HuH-7 (cell line): Measurements from ENCODE around the gene AKNAD1.

Source experiments
- DNase-seq: peaks from one replicate; pipeline ENCODE4 v3.0.0; 2011; ENCODE audit warnings: low spot score

The AKNAD1 gene

GRCh38 chr1:108830119-108831008 is 26.5 kb downstream of the AKNAD1 start:
- no peak for DNase-seq

GRCh38 chr1:108829498-108829916 is 27.4 kb downstream of the AKNAD1 start:
- DNase-seq, result no peak

GRCh38 chr1:108828074-108828961 is 28.6 kb downstream of the AKNAD1 start:
- peak; percentile 62 for DNase-seq

- no peak for DNase-seq
Measured at GRCh38 chr1:108826081-108826635, 30.7 kb downstream of the AKNAD1 start.

GRCh38 chr1:108824051-108824450 is 32.8 kb downstream of the AKNAD1 start:
- DNase-seq, result no peak

GRCh38 chr1:108823632-108824031 is 33.3 kb downstream of the AKNAD1 start:
- no peak for DNase-seq

GRCh38 chr1:108819878-108820277 is 37.0 kb downstream of the AKNAD1 start:
- DNase-seq, result no peak

GRCh38 chr1:108817811-108818210 is 39.1 kb downstream of the AKNAD1 start:
- DNase-seq, result no peak

- no peak for DNase-seq
Measured at GRCh38 chr1:108817016-108817415, 39.9 kb downstream of the AKNAD1 start.

GRCh38 chr1:108816049-108816893 is 40.6 kb downstream of the AKNAD1 start:
- no peak for DNase-seq

GRCh38 chr1:108815566-108815965 is 41.3 kb downstream of the AKNAD1 start:
- DNase-seq, result no peak

- no peak for DNase-seq
Measured at GRCh38 chr1:108814343-108815125, 42.4 kb downstream of the AKNAD1 start.

- no peak for DNase-seq
Measured at GRCh38 chr1:108813326-108813725, 43.6 kb downstream of the AKNAD1 start.

GRCh38 chr1:108811611-108812010 is 45.3 kb downstream of the AKNAD1 start:
- DNase-seq, result no peak

GRCh38 chr1:108808438-108808837 is 48.5 kb downstream of the AKNAD1 start:
- no peak for DNase-seq

GRCh38 chr1:108803548-108803947 is 53.3 kb downstream of the AKNAD1 start:
- DNase-seq, result no peak

- no peak for DNase-seq
Measured at GRCh38 chr1:108801101-108801500, 55.8 kb downstream of the AKNAD1 start.

- no peak for DNase-seq
Measured at GRCh38 chr1:108799001-108799400, 57.9 kb downstream of the AKNAD1 start.

GRCh38 chr1:108792420-108792819 is 64.5 kb downstream of the AKNAD1 start:
- DNase-seq, result no peak

- DNase-seq, result no peak
Measured at GRCh38 chr1:108791790-108792189, 65.1 kb downstream of the AKNAD1 start.

GRCh38 chr1:108785880-108786279 is 71.0 kb downstream of the AKNAD1 start:
- no peak for DNase-seq
